GM21717 (cell line): Measurements from ENCODE around the gene LTB4R2.

Source experiments
- ATAC-seq: cut with Tn5 transposase; IDR thresholded peaks from one replicate; pipeline ENCODE4 v1.9.1; 2021; ENCODE audit warnings: mild to moderate bottlenecking, moderate library complexity; ENCODE audit not compliant: unreplicated experiment

Gene LTB4R2, protein sequence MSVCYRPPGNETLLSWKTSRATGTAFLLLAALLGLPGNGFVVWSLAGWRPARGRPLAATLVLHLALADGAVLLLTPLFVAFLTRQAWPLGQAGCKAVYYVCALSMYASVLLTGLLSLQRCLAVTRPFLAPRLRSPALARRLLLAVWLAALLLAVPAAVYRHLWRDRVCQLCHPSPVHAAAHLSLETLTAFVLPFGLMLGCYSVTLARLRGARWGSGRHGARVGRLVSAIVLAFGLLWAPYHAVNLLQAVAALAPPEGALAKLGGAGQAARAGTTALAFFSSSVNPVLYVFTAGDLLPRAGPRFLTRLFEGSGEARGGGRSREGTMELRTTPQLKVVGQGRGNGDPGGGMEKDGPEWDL

GRCh38 chr14:24309538-24310264 is at the start of gene LTB4R2:
LTB4R2 (plus strand) TSS chr14:24310140; CDS start chr14:24310665, 525 bp downstream.
- ATAC-seq, result no peak

DNA sequence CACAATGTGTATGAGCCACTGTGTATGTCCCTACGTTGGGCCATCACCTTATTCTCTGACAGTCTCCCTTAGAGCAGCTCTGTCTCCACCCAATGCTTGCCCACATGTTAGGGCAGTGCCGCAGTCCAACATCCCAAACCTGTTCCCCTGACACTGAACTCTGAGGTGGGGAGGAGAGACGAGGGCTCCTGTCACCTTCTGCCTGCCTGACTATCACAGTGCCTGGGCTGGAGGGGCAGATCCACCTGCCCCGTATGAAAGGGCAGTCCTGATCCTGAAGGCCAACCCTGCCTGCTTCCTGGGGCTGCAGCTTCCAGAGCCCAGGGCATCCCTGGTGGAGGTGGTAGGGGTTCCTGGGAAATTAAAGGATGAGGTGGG is 49.2 kb upstream of the LTB4R2 start:
- ATAC-seq, result no peak

GRCh38 chr14:24261256-24261968 is 48.5 kb upstream of the LTB4R2 start:
- no peak for ATAC-seq

DNA sequence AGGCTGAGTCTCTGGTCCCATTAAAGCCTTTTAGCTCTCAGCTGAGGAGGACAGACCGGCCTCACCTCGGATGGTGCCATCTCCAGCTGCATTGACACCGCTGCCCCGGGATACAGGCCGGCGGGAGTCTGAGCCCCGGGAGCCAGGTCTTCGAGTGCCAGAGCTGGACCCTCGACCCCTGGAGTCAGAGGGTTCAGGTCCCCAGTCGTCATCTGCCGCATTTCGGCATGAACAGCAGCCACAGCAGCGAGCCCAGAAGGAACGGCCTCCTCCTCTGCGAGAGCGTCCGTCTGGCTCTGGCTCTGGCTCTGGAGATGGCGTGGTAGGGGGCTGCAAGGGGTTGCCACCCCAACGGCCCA is 48.0 kb upstream of the LTB4R2 start:
- ATAC-seq, result no peak

- ATAC-seq, result no peak
Observed at GRCh38 chr14:24262821-24263733, 46.9 kb upstream of the LTB4R2 start, which contains the start of gene TGM1. TGM1 (minus strand) TSS chr14:24263177; CDS start chr14:24262352, 825 bp downstream.

DNA sequence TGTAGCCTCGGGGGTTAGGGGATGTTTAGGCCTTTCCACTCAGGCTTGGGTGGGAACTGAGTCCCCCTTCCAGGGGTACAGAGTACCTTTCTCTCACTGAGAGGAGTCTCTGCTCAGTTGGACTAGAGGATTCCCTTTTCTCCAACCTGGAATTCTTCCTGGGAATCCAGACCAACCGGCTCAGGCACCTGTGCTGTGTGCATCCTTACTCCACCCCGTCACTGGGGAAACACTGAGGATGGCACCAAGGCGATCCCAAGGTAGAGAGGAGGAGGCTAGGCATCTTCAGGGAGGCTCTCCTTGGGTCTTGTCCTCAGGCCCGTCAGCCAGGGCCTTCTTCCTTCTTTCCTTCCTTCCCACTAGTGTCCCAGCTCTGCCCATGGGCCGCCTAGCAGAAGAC is 46.1 kb upstream of the LTB4R2 start:
- ATAC-seq, result no peak

- no peak for ATAC-seq
Observed at GRCh38 chr14:24264298-24264697, 45.6 kb upstream of the LTB4R2 start.

- ATAC-seq, result no peak
Observed at GRCh38 chr14:24266344-24267244, 43.3 kb upstream of the LTB4R2 start.

DNA sequence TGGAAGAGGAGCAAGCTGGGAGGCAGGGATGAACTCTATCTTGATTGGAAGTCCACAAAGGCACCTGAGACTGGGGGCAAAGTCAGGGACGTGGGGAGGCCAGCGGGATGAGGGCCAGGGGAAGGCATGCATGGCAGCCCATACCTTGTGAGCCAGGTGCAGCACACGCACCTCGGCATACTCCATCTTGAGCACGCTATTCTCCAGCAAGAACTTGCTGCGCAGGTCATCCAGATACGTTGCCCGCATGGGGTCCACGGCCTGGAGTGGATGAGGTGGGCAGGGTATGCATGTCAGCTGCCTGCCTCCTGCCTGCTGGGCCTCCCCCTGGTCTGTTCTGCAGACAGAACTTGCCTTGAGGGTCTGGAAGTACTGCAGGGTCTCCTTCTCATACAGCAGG is 42.4 kb upstream of the LTB4R2 start:
- ATAC-seq, result no peak

- ATAC-seq, result no peak
Observed at GRCh38 chr14:24268225-24268624, 41.7 kb upstream of the LTB4R2 start.

DNA sequence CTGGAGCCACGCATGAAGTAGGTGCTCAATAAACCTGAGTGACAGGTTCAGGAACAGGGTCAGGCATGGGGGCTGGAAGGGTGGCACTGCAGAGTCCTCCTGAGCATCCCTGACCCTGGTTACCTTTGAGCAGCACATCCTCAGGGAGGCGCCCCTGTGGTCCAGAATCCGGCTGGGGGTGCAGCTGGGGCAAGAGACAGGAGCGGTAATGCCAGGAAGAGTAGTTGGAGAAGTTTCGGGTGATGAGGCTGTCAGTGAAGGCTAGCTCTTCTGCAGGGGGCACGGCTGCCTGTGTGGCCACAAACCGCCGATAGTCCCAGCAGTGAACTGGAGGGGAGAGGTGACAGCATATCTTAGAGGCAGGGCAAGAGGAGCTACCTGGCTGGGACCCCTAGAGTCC is 40.6 kb upstream of the LTB4R2 start:
- ATAC-seq, result no peak

GRCh38 chr14:24269910-24270536 is 39.9 kb upstream of the LTB4R2 start:
- no peak for ATAC-seq

GRCh38 chr14:24270537-24271133 is 39.3 kb upstream of the LTB4R2 start:
- ATAC-seq, result no peak

- peak; percentile 72 for ATAC-seq
Observed at GRCh38 chr14:24271134-24271833, 38.7 kb upstream of the LTB4R2 start, which contains the start of gene RABGGTA. RABGGTA (minus strand) TSS chr14:24271597; CDS start chr14:24271115, 482 bp downstream.

- ATAC-seq, result no peak
Observed at GRCh38 chr14:24271834-24272263, 38.1 kb upstream of the LTB4R2 start.

GRCh38 chr14:24272467-24272866 is 37.5 kb upstream of the LTB4R2 start:
- no peak for ATAC-seq

DNA sequence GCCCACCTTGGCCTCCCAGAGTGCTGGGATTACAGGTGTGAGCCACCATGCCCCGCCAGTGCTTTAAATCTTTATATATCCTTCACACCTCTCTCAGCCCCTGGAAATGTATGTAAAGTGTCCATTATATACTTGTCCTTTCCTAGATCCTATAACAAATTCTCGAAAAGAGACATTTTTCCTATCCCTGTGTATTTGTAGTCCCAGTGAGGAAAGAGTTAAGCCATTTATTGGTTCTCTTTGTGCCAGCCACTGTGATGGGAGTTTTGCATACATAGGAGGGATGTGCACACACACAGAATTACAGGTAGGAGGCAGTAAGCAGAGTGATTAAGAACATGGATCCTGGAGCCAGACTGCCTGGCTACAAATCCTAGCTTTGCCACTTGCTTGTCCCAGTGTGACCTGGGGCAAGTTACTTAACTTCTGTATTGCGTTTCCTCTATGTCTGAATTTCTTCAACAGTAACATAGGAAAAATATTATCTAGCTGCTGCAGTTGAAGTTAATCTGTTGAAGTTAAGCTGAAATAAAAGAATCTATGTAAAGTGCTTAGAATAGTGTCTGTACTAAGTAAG is 36.4 kb upstream of the LTB4R2 start:
- ATAC-seq, result no peak

DNA sequence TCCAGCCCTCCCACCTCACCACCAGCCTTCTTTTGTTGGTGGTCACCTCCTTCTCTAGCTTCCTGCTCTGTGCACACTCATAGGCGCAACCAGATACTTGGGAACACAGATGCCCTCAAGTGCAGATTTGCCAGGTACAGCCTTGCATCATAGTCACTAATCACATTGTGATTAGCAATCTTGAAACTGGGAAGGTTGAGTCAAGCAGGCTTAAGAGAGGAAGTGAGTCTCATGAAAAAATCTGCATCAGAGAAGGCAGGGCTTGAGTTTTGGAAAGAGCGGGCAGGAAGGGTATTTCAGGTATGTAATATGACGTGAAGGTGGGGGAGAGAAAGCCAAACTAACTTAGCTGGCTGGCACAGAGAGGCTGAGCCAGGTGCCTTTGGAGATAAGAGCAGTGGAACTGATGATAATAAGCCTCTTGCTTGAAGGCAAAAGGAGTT is 35.8 kb upstream of the LTB4R2 start:
- peak; percentile 54 for ATAC-seq
